GM12878 (cell line): ENCODE measurements around the gene PKM. TPM values are rescaled to one million over a fixed set of nuclear protein-coding genes. Genes with fewer than 3 reads are reported as not detected.

ENCODE experiments used
- BCLAF1 ChIP-seq: fragments of 450-650 bp; IDR thresholded peaks from 2 replicates; pipeline ENCODE4 v1.6.1; 2017; ENCODE audit warnings: antibody characterized with exemption, mild to moderate bottlenecking, moderate library complexity
- CBX5 ChIP-seq: sonication (generic); IDR thresholded peaks from 2 replicates; pipeline ENCODE4 v1.6.1; 2016; ENCODE audit warnings: low read depth, moderate library complexity, mild to moderate bottlenecking, inconsistent platforms
- ESRRA ChIP-seq: IDR thresholded peaks from 2 replicates; pipeline ENCODE4 v1.6.1; 2012; ENCODE audit warnings: mild to moderate bottlenecking, low read length, improper control_type of control experiment
- HDAC6 ChIP-seq: fragments of 200-600 bp; sonication (generic); IDR thresholded peaks from one replicate; pipeline ENCODE4 v1.8.0; 2017; ENCODE audit warnings: antibody characterized with exemption; ENCODE audit not compliant: unreplicated experiment
- KDM1A ChIP-seq: fragments of 200-600 bp; sonication (generic); IDR thresholded peaks from 2 replicates; pipeline ENCODE4 v1.6.1; 2016; ENCODE audit warnings: borderline replicate concordance
- MEF2A ChIP-seq: IDR thresholded peaks from 2 replicates; pipeline ENCODE4 v1.6.1; 2011; ENCODE audit warnings: low read depth, mild to moderate bottlenecking, low read length, moderate library complexity; ENCODE audit not compliant: insufficient read depth
- MTA2 ChIP-seq: fragments of 450-650 bp; IDR thresholded peaks from 2 replicates; pipeline ENCODE4 v1.6.1; 2016; ENCODE audit warnings: low read depth, mild to moderate bottlenecking, moderate library complexity
- NBN ChIP-seq: fragments of 450-650 bp; IDR thresholded peaks from 2 replicates; pipeline ENCODE4 v1.6.1; 2016
- NFYB ChIP-seq: IDR thresholded peaks from 2 replicates; pipeline ENCODE4 v1.6.1; 2011; ENCODE audit warnings: low read depth, mild to moderate bottlenecking, low read length, improper control_type of control experiment, moderate library complexity; ENCODE audit not compliant: insufficient read depth
- PKNOX1 ChIP-seq: fragments of 450-650 bp; IDR thresholded peaks from 2 replicates; pipeline ENCODE4 v1.6.1; 2016; ENCODE audit warnings: mild to moderate bottlenecking
- POLR2A ChIP-seq: IDR thresholded peaks from 2 replicates; pipeline ENCODE4 v1.6.1; 2011; ENCODE audit warnings: low read depth, mild to moderate bottlenecking, low read length
- SMARCA5 ChIP-seq: fragments of 450-650 bp; IDR thresholded peaks from 2 replicates; pipeline ENCODE4 v1.6.1; 2017; ENCODE audit warnings: mild to moderate bottlenecking
- TAF1 ChIP-seq: IDR thresholded peaks from 2 replicates; pipeline ENCODE4 v1.6.1; 2011; ENCODE audit warnings: mild to moderate bottlenecking, low read depth, low read length, borderline replicate concordance
- TCF3 ChIP-seq: IDR thresholded peaks from 2 replicates; pipeline ENCODE4 v1.6.1; 2012; ENCODE audit warnings: low read depth, mild to moderate bottlenecking, low read length, borderline replicate concordance; ENCODE audit not compliant: insufficient read depth
- TCF7 ChIP-seq: IDR thresholded peaks from 2 replicates; pipeline ENCODE4 v1.6.1; 2014; ENCODE audit warnings: antibody characterized with exemption, borderline replicate concordance
- YY1 ChIP-seq: IDR thresholded peaks from 2 replicates; pipeline ENCODE4 v1.6.1; 2011; ENCODE audit warnings: low read depth, mild to moderate bottlenecking, low read length
- ZNF384 ChIP-seq: IDR thresholded peaks from 2 replicates; pipeline ENCODE4 v1.6.1; 2012; ENCODE audit warnings: low read depth, mild to moderate bottlenecking, low read length, improper control_type of control experiment, borderline replicate concordance
- ZNF622 ChIP-seq: fragments of 450-650 bp; IDR thresholded peaks from 2 replicates; pipeline ENCODE4 v1.6.1; 2017; ENCODE audit warnings: mild to moderate bottlenecking, inconsistent platforms
- ZZZ3 ChIP-seq: IDR thresholded peaks from 2 replicates; pipeline ENCODE4 v1.6.1; 2011; ENCODE audit warnings: low read depth; ENCODE audit not compliant: control insufficient read depth, insufficient read length
- polyA plus RNA-seq, 11 experiments: library from polyadenylated mRNA; depleted of rRNA in 4 of 11; unstranded in 6 of 11; stranded (reverse) in 5 of 11; fragments of >200 nt; fragmentation: Nextera tagmentation in 4 of 11; fragmentation: Illumina TruSeq in 1 of 11; extraction: Ambion mirVana in 4 of 11; extraction: Trizol in 1 of 11; gene quantifications; 1 replicate in 1 of 11; 2 replicates in 10 of 11; pipeline versions ENCODE4 v1.2.1 to v1.2.3, GENCODE V29; 2011 to 2016; ENCODE audit warnings: inconsistent platforms in 2 of 11, missing spikeins in 2 of 11, low read depth in 1 of 11
- total RNA-seq, 4 experiments: library from RNA; depleted of rRNA in 3 of 4; stranded (reverse); fragments of >200 nt in 3 of 4; fragmentation: Illumina TruSeq in 1 of 4; extraction: Trizol in 1 of 4; gene quantifications; 2 replicates each; pipeline versions ENCODE4 v1.2.1 to v1.2.3, GENCODE V29; 2013 to 2021
- TF ChIP-seq, protein P1 (sequence below): fragments of 450-650 bp; IDR thresholded peaks from 2 replicates; pipeline ENCODE4 v1.6.1; 2018; ENCODE audit warnings: mild to moderate bottlenecking, low read depth, moderate library complexity; ENCODE audit not compliant: partially characterized antibody
- TF ChIP-seq, protein P2 (sequence below): IDR thresholded peaks from 2 replicates; pipeline ENCODE4 v1.6.1; 2011; ENCODE audit warnings: low read depth, mild to moderate bottlenecking, low read length, moderate library complexity, borderline replicate concordance; ENCODE audit errors: extremely low read depth
- TF ChIP-seq, protein P3 (sequence below): fragments of 450-650 bp; IDR thresholded peaks from 2 replicates; pipeline ENCODE4 v1.6.1; 2017; ENCODE audit warnings: low read depth, mild to moderate bottlenecking, moderate library complexity

The PKM gene
- total and polyA plus RNA-seq, 10 of the 15 experiments (the other 5 are each of a cell fraction or from before 2014, with no cell fraction given) = 491 to 2,011 (median 1,433) TPM

GRCh38 chr15:72272213-72272996 is 41.4 kb upstream of the PKM start, which contains the start of gene PARP6 (continued):
- no peak for TF ChIP-seq TCF7
- no peak for TF ChIP-seq MEF2A
- TF ChIP-seq CBX5 = no peak
- TF ChIP-seq BCLAF1 = no peak
- TF ChIP-seq, protein P1, sequence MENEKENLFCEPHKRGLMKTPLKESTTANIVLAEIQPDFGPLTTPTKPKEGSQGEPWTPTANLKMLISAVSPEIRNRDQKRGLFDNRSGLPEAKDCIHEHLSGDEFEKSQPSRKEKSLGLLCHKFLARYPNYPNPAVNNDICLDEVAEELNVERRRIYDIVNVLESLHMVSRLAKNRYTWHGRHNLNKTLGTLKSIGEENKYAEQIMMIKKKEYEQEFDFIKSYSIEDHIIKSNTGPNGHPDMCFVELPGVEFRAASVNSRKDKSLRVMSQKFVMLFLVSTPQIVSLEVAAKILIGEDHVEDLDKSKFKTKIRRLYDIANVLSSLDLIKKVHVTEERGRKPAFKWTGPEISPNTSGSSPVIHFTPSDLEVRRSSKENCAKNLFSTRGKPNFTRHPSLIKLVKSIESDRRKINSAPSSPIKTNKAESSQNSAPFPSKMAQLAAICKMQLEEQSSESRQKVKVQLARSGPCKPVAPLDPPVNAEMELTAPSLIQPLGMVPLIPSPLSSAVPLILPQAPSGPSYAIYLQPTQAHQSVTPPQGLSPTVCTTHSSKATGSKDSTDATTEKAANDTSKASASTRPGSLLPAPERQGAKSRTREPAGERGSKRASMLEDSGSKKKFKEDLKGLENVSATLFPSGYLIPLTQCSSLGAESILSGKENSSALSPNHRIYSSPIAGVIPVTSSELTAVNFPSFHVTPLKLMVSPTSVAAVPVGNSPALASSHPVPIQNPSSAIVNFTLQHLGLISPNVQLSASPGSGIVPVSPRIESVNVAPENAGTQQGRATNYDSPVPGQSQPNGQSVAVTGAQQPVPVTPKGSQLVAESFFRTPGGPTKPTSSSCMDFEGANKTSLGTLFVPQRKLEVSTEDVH = no peak
- no peak for TF ChIP-seq HDAC6
- TF ChIP-seq, protein P2, sequence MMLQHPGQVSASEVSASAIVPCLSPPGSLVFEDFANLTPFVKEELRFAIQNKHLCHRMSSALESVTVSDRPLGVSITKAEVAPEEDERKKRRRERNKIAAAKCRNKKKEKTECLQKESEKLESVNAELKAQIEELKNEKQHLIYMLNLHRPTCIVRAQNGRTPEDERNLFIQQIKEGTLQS = peak; percentile 85; the same call in 1 of the 2 replicates
- TF ChIP-seq KDM1A = no peak
- TF ChIP-seq TCF3 = no peak
- peak; percentile 83 for TF ChIP-seq POLR2A
- peak; percentile 28; the same call in 1 of the 2 replicates for TF ChIP-seq TAF1
- TF ChIP-seq ZNF384 = no peak
- TF ChIP-seq YY1 = peak; percentile 24; the same call in 1 of the 2 replicates
- TF ChIP-seq ZNF622 = no peak
- peak; percentile 35; the same call in 1 of the 2 replicates for TF ChIP-seq SMARCA5
- peak; percentile 84 for TF ChIP-seq NBN
- TF ChIP-seq PKNOX1 = no peak
- TF ChIP-seq MTA2 = no peak
- TF ChIP-seq ZZZ3 = no peak
- TF ChIP-seq NFYB = peak; percentile 58; the same call in 1 of the 2 replicates
- TF ChIP-seq, protein P3, sequence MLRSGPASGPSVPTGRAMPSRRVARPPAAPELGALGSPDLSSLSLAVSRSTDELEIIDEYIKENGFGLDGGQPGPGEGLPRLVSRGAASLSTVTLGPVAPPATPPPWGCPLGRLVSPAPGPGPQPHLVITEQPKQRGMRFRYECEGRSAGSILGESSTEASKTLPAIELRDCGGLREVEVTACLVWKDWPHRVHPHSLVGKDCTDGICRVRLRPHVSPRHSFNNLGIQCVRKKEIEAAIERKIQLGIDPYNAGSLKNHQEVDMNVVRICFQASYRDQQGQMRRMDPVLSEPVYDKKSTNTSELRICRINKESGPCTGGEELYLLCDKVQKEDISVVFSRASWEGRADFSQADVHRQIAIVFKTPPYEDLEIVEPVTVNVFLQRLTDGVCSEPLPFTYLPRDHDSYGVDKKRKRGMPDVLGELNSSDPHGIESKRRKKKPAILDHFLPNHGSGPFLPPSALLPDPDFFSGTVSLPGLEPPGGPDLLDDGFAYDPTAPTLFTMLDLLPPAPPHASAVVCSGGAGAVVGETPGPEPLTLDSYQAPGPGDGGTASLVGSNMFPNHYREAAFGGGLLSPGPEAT = no peak
- no peak for TF ChIP-seq ESRRA
